ENCODE measurements around the gene STK38L.

Gene STK38L

GRCh38 chr12:27359578-27360340 is 115.7 kb downstream of the STK38L start:
- Histone ChIP-seq H3K4me1 (ENCODE audit: control insufficient read depth, insufficient read depth, low read length) (peaks cover 3% of the 10 kb centered on the region), H3K36me3 (ENCODE audit: control insufficient read depth, insufficient read depth, low read length, severe bottlenecking) (no peaks in the 10 kb centered on the region), H3K4me3 (ENCODE audit: low read length) (no peak overlapping the region), H3K9ac (ENCODE audit: low read length) (no peak overlapping the region), H3K27me3 (replicated peaks; ENCODE audit: control insufficient read depth, insufficient read depth, low read length) (no peaks in the 10 kb centered on the region), H3K9me3 (ENCODE audit: control insufficient read depth, low read length) (no peaks in the 10 kb centered on the region)
- DNase-seq (ENCODE audit: low read depth): peak; percentile 15

GRCh38 chr12:27361372-27361771 is 117.3 kb downstream of the STK38L start:
- H3K36me3 ChIP-seq (ENCODE audit: control insufficient read depth, insufficient read depth, low read length, severe bottlenecking): no peaks in the 10 kb centered on the region
- DNase-seq (ENCODE audit: low read depth): peak; percentile 27
- no peaks in the 10 kb centered on the region for H3K9me3 ChIP-seq (ENCODE audit: control insufficient read depth, low read length)
- H3K4me3 ChIP-seq (ENCODE audit: low read length): no peak overlapping the region
- no peak overlapping the region for H3K9ac ChIP-seq (ENCODE audit: low read length)
- no peaks in the 10 kb centered on the region for H3K27me3 ChIP-seq (replicated peaks; ENCODE audit: control insufficient read depth, insufficient read depth, low read length)
- H3K4me1 ChIP-seq (ENCODE audit: control insufficient read depth, insufficient read depth, low read length): peaks cover 3% of the 10 kb centered on the region

GRCh38 chr12:27366621-27367020 is 122.5 kb downstream of the STK38L start:
- H3K4me3 ChIP-seq (ENCODE audit: low read length): no peak overlapping the region
- no peaks in the 10 kb centered on the region for H3K27me3 ChIP-seq (replicated peaks; ENCODE audit: control insufficient read depth, insufficient read depth, low read length)
- no peak for DNase-seq (ENCODE audit: low read depth)
- no peaks in the 10 kb centered on the region for H3K9me3 ChIP-seq (ENCODE audit: control insufficient read depth, low read length)
- no peak overlapping the region for H3K9ac ChIP-seq (ENCODE audit: low read length)
- H3K36me3 ChIP-seq (ENCODE audit: control insufficient read depth, insufficient read depth, low read length, severe bottlenecking): no peaks in the 10 kb centered on the region
- peaks cover 3% of the 10 kb centered on the region for H3K4me1 ChIP-seq (ENCODE audit: control insufficient read depth, insufficient read depth, low read length)

GRCh38 chr12:27367078-27367477 is 123.0 kb downstream of the STK38L start:
- no peak for DNase-seq (ENCODE audit: low read depth)

More at GRCh38 chr12:27367078-27367477, 123.0 kb downstream of the STK38L start:
- Histone ChIP-seq H3K36me3 (ENCODE audit: control insufficient read depth, insufficient read depth, low read length, severe bottlenecking) (no peaks in the 10 kb centered on the region), H3K27me3 (replicated peaks; ENCODE audit: control insufficient read depth, insufficient read depth, low read length) (no peaks in the 10 kb centered on the region), H3K4me3 (ENCODE audit: low read length) (no peak overlapping the region), H3K9me3 (ENCODE audit: control insufficient read depth, low read length) (no peaks in the 10 kb centered on the region), H3K9ac (ENCODE audit: low read length) (no peak overlapping the region), H3K4me1 (ENCODE audit: control insufficient read depth, insufficient read depth, low read length) (peaks cover 3% of the 10 kb centered on the region)

All from adipocyte (in vitro differentiated cells).